NCI-H524 (cell line): ENCODE measurements around the gene HTATSF1.

ENCODE experiments used
- DNase-seq, 2 experiments: peaks; one replicate each; lab custom pipeline; 2025; lab: John Stamatoyannopoulos, UW

The HTATSF1 gene

GRCh38 chrX:136496186-136496763 is 1.1 kb upstream of the HTATSF1 start:
- no peak for DNase-seq

- DNase-seq = peak; percentile 90 to 95
These were observed 432 bp upstream of the HTATSF1 start for GRCh38 chrX:136496764-136497555.

GRCh38 chrX:136519069-136519468 is 21.7 kb downstream of the HTATSF1 start:
- DNase-seq = no peak

- DNase-seq = no peak
These were observed 26.4 kb downstream of the HTATSF1 start for GRCh38 chrX:136523770-136524169.

GRCh38 chrX:136525738-136526606 is 28.6 kb downstream of the HTATSF1 start:
- no peak for DNase-seq

- DNase-seq = no peak
These were observed 31.4 kb downstream of the HTATSF1 start for GRCh38 chrX:136528645-136529315.

- DNase-seq = no peak
These were observed 32.4 kb downstream of the HTATSF1 start for GRCh38 chrX:136529795-136530194.

GRCh38 chrX:136531951-136532350 is 34.6 kb downstream of the HTATSF1 start, which contains the start of gene VGLL1:
TSS of gene VGLL1 (plus strand) at chrX:136532215. CDS start at chrX:136536021, 3,806 bp downstream.
- no peak for DNase-seq

GRCh38 chrX:136534131-136534530 is 36.7 kb downstream of the HTATSF1 start:
- no peak for DNase-seq

- no peak for DNase-seq
These were observed 41.4 kb downstream of the HTATSF1 start for GRCh38 chrX:136538811-136539210.

- DNase-seq = no peak
These were observed 42.8 kb downstream of the HTATSF1 start for GRCh38 chrX:136540226-136540625.

GRCh38 chrX:136541294-136541693 is 43.9 kb downstream of the HTATSF1 start:
- DNase-seq = no peak

- no peak for DNase-seq
These were observed 44.9 kb downstream of the HTATSF1 start for GRCh38 chrX:136542281-136542680.

GRCh38 chrX:136546371-136546781 is 49.0 kb downstream of the HTATSF1 start:
- no peak for DNase-seq

- peak in 1 of 2 experiments; percentile 42 for DNase-seq
These were observed 51.8 kb downstream of the HTATSF1 start for GRCh38 chrX:136549226-136549625.

GRCh38 chrX:136551410-136551809 is 54.0 kb downstream of the HTATSF1 start:
- no peak for DNase-seq

- no peak for DNase-seq
These were observed 58.3 kb downstream of the HTATSF1 start for GRCh38 chrX:136555694-136556093.
